ENCODE measurements around the gene C4orf46.

Gene C4orf46

DNA sequence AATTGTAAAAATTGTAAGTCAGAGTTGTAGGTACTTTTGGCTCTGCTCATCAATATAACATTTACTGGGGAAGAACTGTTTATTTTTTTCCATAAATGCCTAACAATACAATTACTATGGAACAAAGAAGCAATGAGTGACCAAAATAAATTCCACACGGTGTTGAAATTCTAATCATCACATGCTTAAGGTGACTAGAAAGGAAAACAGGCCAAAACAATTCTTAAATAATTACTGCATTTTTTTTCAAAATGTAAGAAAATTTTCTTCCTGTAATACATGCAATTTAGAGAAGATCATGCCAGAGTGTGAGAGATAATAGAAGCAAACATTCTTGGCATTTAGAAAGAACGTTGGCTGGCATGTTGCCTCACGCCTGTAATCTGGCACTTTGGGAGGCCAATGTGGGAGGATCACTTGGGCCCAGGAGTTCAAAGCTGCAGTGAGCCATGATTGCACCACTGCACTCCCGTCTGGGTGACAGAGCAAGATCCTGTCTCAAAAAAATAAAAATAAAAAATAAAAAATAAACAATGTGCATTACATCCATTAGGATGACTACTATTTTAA is 22.5 kb downstream of the C4orf46 start:
- DNase-seq: no peak

DNA sequence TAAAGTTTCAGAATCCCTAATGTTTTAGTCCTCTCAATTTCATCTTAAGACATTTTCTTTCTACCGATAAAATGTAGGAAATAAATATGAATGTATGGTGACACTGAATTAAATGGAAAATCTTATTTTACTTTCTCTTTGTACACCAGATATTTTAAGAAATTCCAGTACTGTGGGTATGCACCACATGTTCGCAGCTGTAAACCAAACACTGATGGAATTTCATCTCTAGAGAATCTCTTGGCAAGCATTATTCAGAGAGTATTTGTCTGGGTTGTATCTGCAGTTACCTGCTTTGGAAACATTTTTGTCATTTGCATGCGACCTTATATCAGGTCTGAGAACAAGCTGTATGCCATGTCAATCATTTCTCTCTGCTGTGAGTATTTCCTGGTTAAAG is 26.9 kb downstream of the C4orf46 start:
- DNase-seq: no peak

DNA sequence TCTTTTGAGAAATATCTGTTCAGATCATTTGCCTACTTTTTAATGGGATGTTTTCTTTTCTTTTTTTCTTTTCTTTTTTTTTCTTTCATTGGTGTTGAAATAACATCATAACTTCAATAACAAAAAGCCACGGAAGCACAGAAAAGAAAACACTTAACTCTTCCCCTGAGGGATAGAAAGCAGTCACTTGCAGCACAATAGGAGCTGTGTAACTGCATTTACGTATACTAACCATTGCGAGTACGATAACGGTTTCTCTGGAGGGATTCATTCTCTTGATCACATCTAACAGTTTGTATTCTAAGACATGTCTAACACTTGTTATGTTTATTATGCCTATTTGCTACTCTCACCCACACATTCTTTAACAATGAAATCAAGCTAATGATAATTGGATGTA is 27.3 kb downstream of the C4orf46 start:
- DNase-seq: no peak

DNA sequence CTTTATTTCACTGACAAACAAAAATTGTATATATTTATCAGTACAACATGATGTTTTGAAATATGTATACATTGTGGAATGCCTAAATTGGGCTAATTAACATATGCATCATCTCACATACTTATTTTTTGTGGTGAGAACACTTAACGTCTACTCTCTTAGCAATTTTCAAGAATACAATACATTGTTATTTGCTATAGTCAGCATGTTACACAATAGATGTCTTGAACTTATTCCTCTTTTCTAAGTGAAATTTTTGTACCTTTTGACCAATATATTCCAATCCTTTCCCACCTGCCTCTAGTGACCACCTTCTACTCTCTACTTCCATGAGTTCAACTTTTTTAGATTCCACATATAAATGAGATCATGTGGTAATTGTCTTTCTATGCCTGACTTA is 35.1 kb downstream of the C4orf46 start:
- DNase-seq: no peak

DNA sequence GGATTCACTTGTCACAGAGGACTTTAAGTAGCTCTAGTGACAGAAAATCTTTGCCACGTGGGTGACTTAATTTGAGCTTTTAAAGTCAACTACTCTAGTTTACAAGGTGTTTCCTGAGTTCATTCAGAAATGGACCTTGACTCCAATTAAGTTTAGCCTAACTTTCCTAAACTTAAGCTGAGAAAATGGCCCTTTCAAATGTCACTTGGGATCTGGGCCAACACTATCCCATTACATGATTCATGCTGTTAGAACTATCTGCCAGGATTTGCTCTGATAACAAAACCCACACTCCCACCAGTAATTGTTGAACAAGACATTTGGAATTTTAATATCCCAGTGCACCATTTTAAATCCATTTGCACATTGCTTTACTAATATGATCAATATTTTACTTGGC is 40.8 kb downstream of the C4orf46 start:
- no peak for DNase-seq

DNA sequence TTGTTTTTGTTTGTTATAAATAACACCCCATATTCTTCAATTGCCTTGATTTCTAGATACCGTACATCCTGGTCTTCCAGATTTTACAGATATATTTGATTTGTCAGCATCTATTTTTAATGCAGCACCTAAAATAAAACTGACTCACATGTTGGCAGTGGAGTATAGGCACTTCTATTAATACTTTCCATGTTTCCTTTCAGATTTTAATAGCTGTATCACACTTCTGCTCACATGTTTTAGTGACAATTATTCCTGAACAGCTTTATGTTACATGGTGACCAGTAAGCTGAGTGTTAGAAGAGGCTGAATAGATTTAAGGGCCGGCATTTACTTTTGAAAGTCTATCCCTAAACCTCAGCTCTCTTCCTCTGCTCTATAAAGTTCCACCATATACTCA is 46.1 kb downstream of the C4orf46 start:
- DNase-seq: no peak

DNA sequence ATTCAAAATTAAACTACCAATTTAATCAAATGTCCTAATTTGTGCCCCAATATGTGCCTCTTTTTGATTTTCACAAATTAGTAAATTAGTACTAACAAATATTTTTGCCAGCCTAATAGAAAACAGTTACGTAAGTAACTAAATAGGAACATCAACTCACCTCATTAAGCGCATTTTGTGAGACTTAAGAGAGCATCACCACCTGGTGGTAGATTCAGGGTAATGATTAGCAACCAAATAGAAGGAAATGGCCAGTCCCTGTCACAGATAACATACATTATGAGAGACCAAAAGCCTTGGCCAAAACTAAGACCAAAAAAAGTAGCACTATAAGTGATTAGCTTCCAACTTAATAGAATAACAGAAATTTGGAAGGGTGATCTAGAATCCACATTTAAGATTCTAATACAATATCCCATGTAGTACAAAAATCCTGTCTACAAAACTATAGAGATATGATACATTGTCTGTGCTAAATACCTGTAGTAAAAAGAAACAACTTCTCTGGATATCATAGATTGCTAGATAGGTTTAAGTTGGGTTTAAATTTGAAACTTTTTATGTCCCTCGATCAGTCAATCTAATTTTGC is 46.7 kb downstream of the C4orf46 start:
- peak in 1 of 2 donors; percentile 38 for DNase-seq

DNA sequence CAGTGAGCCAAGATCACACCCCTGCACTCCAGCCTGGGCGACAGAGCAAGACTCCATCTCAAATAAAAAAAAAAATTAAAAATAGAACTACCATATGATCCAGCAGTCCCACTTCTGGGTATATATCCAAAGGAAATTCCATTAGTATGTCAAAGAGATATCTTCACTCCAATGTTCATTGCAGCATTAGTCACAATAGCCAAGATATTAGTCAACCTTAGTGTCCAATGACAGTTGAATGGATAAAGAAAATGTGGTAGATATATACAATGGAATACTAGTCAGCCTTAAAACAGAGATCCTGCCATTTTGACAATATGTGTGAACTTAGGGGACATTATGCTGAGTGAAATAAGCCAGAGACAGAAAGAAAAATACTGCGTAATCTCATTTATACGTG is 49.4 kb downstream of the C4orf46 start:
- DNase-seq: no peak

DNA sequence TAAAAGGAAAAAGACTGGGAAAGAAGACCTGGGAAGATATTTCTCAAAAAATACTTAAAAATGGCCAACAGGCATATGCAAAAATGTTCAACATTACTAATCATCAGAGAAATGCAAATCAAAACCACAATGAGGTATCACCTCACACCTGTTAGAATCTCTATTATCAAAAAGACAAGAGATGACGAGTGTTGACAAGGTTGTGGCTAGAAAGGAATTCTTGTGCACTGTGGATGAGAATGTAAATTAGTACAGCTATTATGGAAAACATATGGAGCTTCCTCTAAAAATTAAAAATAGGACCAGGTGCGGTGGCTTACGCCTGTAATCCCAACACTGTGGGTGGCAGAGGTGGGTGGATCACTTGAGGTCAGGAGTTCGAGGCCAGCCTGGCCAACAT is 50.0 kb downstream of the C4orf46 start:
- DNase-seq: no peak

DNA sequence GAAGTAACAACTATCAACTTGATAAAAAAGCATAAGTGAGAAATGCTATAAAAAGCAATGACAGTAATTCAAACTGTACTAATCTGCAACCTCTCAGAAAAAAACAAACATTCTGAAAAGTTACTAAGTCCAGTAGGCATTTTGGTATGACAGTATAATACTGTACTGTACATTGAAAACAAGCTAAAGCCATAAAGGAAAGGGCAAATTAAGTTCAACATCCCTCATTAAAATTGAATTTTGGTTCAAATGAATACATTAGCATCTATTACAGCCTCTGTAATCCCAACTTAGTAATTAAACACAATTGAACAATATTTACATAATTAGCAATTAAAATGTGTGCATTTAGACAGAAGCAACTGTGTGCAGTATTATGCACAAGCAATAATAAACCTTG is 53.7 kb downstream of the C4orf46 start:
- DNase-seq: no peak
